GM12801 (cell line): ENCODE measurements around the gene ST7.

Source experiments
- TF ChIP-seq, protein P1 (sequence below): IDR thresholded peaks from one replicate; pipeline ENCODE4 v1.5.1; 2011; ENCODE audit warnings: control low read depth; ENCODE audit not compliant: insufficient read length; ENCODE audit errors: extremely low read depth

ST7 gene

GRCh38 chr7:117250245-117250644, 296.9 kb downstream of the ST7 start:
- TF ChIP-seq, protein P1, sequence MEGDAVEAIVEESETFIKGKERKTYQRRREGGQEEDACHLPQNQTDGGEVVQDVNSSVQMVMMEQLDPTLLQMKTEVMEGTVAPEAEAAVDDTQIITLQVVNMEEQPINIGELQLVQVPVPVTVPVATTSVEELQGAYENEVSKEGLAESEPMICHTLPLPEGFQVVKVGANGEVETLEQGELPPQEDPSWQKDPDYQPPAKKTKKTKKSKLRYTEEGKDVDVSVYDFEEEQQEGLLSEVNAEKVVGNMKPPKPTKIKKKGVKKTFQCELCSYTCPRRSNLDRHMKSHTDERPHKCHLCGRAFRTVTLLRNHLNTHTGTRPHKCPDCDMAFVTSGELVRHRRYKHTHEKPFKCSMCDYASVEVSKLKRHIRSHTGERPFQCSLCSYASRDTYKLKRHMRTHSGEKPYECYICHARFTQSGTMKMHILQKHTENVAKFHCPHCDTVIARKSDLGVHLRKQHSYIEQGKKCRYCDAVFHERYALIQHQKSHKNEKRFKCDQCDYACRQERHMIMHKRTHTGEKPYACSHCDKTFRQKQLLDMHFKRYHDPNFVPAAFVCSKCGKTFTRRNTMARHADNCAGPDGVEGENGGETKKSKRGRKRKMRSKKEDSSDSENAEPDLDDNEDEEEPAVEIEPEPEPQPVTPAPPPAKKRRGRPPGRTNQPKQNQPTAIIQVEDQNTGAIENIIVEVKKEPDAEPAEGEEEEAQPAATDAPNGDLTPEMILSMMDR, result no peak

DNA sequence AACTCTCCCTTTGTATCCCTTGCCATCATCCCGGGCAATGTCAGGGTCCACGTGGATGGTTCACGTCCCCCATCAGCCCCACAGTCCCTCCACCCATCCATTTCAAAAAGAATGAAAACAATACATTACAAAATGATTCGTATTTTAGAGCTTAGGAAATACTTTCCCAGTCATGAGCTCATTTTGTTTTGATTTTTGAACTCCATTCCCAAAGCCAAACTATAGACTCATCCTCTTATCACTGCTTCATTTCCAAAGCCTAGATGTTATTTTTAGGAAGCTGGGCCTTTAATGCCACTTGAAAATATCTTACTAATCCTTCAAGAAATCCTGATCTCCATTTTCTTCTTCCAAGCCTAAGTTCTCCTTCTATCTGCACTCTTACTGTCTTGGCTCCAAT, 297.5 kb downstream of the ST7 start:
- TF ChIP-seq, protein P1, result no peak

DNA sequence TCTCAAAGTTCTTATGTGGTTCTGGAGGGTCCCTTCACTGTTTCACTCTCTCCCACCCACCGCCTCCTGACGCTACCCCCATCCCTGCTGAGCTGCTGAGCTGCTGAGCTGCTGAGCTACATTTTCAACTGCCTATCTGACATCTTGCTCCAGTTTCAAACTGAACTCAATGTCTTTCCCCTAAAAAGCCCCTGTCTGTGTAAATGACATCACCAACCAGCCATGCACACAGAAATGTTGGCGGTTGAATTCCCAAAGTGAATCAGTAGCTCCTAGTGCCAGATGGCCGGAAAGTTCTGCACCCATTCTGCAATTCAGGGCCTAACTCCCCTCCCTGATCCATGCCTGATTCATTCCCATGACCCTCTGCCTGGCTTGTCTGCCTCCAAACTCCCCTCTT, 298.4 kb downstream of the ST7 start:
- TF ChIP-seq, protein P1, result no peak

GRCh38 chr7:117259615-117260014, 306.3 kb downstream of the ST7 start:
- TF ChIP-seq, protein P1, result no peak

GRCh38 chr7:117262546-117262945, 309.2 kb downstream of the ST7 start:
- TF ChIP-seq, protein P1, result no peak

DNA sequence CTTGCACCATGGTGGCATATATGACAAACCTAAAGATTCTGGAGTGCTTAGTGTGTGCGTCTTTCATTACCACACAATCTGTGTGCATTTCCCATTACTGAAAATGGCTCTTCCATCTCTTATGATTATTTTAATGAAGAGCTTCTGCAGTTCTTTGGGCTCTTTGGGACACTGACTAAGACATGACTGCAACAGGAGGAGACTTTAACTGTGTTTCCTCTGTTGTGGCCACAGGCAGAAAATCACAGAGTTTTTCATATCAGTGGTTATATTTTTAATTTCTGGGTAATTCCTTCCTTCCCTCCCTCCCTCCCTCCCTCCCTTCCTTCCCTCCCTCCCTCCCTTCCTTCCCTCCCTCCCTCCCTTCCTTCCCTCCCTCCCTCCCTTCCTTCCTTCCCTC, 311.4 kb downstream of the ST7 start:
- TF ChIP-seq, protein P1, result no peak

DNA sequence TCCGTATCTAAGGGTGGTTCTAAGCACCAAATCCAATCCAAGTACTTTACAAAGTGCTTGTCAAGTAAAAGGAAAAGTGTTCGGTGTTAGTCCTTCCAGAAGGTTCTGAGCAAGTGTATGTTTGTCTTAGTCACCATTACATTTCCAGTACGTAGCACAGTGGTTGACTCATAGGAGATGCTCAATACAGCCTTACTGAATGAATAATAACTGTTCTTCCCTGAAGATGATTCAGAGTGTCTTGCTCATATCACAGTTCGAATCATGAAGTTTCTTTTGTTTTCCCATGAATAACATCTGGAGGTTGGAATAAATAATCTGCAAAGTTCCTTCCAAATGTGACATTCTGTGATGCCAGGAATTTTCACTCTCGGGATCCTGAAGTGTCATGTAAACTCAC, 316.1 kb downstream of the ST7 start:
- TF ChIP-seq, protein P1, result no peak

- TF ChIP-seq, protein P1, result no peak
Measured at GRCh38 chr7:117269886-117270285, 316.6 kb downstream of the ST7 start.
